ENCODE results near the gene NRXN2.

NRXN2 gene

GRCh38 chr11:64696045-64696444 is 27.0 kb downstream of the NRXN2 start:
- no peak for DNase-seq

GRCh38 chr11:64695548-64695947 is 27.4 kb downstream of the NRXN2 start:
- no peak for DNase-seq

- DNase-seq: no peak
Observed at GRCh38 chr11:64694821-64695365, 28.1 kb downstream of the NRXN2 start.

- DNase-seq: no peak
Observed at GRCh38 chr11:64694026-64694755, 28.8 kb downstream of the NRXN2 start.

- DNase-seq: no peak
Observed at GRCh38 chr11:64692764-64693331, 30.1 kb downstream of the NRXN2 start.

- no peak for DNase-seq
Observed at GRCh38 chr11:64691543-64691942, 31.5 kb downstream of the NRXN2 start.

- DNase-seq: no peak
Observed at GRCh38 chr11:64690235-64690634, 32.8 kb downstream of the NRXN2 start.

GRCh38 chr11:64688534-64688982 is 34.4 kb downstream of the NRXN2 start:
- no peak for DNase-seq

GRCh38 chr11:64687643-64688533 is 35.1 kb downstream of the NRXN2 start:
- DNase-seq: no peak

- DNase-seq: no peak
Observed at GRCh38 chr11:64687204-64687603, 35.8 kb downstream of the NRXN2 start.

- DNase-seq: no peak
Observed at GRCh38 chr11:64686466-64687170, 36.4 kb downstream of the NRXN2 start.

GRCh38 chr11:64685536-64685935 is 37.5 kb downstream of the NRXN2 start:
- DNase-seq: no peak

GRCh38 chr11:64684357-64684756 is 38.6 kb downstream of the NRXN2 start:
- no peak for DNase-seq

GRCh38 chr11:64681171-64681570 is 41.8 kb downstream of the NRXN2 start:
- no peak for DNase-seq

- no peak for DNase-seq
Observed at GRCh38 chr11:64679846-64680245, 43.2 kb downstream of the NRXN2 start.

GRCh38 chr11:64677441-64678023 is 45.5 kb downstream of the NRXN2 start:
- DNase-seq: no peak

- no peak for DNase-seq
Observed at GRCh38 chr11:64676261-64676615, 46.8 kb downstream of the NRXN2 start.

- DNase-seq: no peak
Observed at GRCh38 chr11:64675450-64676260, 47.3 kb downstream of the NRXN2 start.

- DNase-seq: no peak
Observed at GRCh38 chr11:64674774-64675173, 48.2 kb downstream of the NRXN2 start.

- no peak for DNase-seq
Observed at GRCh38 chr11:64673279-64673678, 49.7 kb downstream of the NRXN2 start.

GRCh38 chr11:64672875-64673274 is 50.1 kb downstream of the NRXN2 start:
- DNase-seq: no peak

GRCh38 chr11:64670975-64671374 is 52.0 kb downstream of the NRXN2 start:
- DNase-seq: no peak
